Keratinocyte (primary cell): ENCODE results near the gene KRT81.

ENCODE experiments used
- CTCF ChIP-seq, 3 experiments: IDR thresholded peaks in 1 of 3; conservative IDR thresholded peaks in 1 of 3; optimal IDR thresholded peaks in 1 of 3; 2 replicates in 2 of 3; 3 replicates in 1 of 3; pipeline versions ENCODE3 to v1.5.1; 2011; ENCODE audit warnings: low read length in 3 of 3, mild to moderate bottlenecking in 3 of 3, moderate library complexity in 2 of 3, control low read depth in 1 of 3, inconsistent platforms in 1 of 3; ENCODE audit not compliant: insufficient read depth in 2 of 3; ENCODE audit errors: extremely low read depth in 1 of 3
- EZH2 ChIP-seq: IDR thresholded peaks from one replicate; pipeline ENCODE4 v1.6.1; 2012; ENCODE audit warnings: inconsistent platforms, mild to moderate bottlenecking, low read length, moderate library complexity

- TF ChIP-seq CTCF (optimal IDR thresholded peaks at IDR 0.05 in 1 of 3, IDR thresholded peaks at IDR 0.05 in 1 of 3, conservative IDR thresholded peaks at IDR 0.05 in 1 of 3; ENCODE audit: extremely low read depth in 1 of 3, insufficient read depth in 2 of 3, low read length in 3 of 3) (no peak), EZH2 (no peak)
Measured at GRCh38 chr12:52270541-52271070, 20.7 kb downstream of the KRT81 start.
